Rectal smooth muscle tissue (tissue), 1 donor: ENCODE measurements around the gene NFX1.
A peak's percentile ranks its signal among the peaks of the same experiment; 100 is the strongest.
"Not testable (repeated sequence)": the region's sequence is repeated elsewhere in the genome, so short reads cannot be mapped to it uniquely, and the experiment has no call there.

Source experiments
- H3K27ac ChIP-seq: one replicate; pipeline ENCODE4 v1.7.0; 2013; ENCODE audit warnings: low read depth, low read length, inconsistent platforms
- H3K27me3 ChIP-seq: one replicate; pipeline ENCODE4 v1.7.0; 2013; ENCODE audit warnings: low read length; ENCODE audit not compliant: control insufficient read depth, insufficient read depth
- H3K36me3 ChIP-seq: one replicate; pipeline ENCODE4 v1.7.0; 2013; ENCODE audit warnings: low read length; ENCODE audit not compliant: control insufficient read depth, insufficient read depth
- H3K4me1 ChIP-seq: one replicate; pipeline ENCODE4 v1.7.0; 2013; ENCODE audit warnings: low read length; ENCODE audit not compliant: control insufficient read depth, insufficient read depth
- H3K4me3 ChIP-seq: one replicate; pipeline ENCODE4 v1.7.0; 2013; ENCODE audit warnings: low read length
- H3K9ac ChIP-seq: one replicate; pipeline ENCODE4 v1.7.0; 2013; ENCODE audit warnings: low read length

NFX1 gene

DNA sequence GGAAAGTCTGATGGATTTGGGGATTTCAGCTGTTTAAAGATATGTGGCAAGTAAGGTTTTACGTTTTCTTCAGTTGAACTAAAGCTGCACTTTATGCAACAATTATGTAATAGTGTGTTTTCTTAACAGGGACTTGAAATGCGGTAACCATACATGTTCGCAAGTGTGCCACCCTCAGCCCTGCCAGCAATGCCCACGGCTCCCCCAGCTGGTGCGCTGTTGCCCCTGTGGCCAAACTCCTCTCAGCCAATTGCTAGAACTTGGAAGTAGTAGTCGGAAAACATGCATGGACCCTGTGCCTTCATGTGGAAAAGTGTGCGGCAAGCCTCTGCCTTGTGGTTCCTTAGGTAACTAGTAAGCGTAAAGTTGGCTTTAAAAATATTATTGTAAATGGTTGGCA lies 28.5 kb downstream of the NFX1 start:
- H3K9ac ChIP-seq, result no peak overlapping the region
- peaks cover 9% of the 10 kb centered on the region for H3K4me1 ChIP-seq
- H3K4me3 ChIP-seq, result no peak overlapping the region
- peaks cover 35% of the 10 kb centered on the region for H3K36me3 ChIP-seq
- no peaks in the 10 kb centered on the region for H3K27me3 ChIP-seq
- H3K27ac ChIP-seq, result no peak overlapping the region

DNA sequence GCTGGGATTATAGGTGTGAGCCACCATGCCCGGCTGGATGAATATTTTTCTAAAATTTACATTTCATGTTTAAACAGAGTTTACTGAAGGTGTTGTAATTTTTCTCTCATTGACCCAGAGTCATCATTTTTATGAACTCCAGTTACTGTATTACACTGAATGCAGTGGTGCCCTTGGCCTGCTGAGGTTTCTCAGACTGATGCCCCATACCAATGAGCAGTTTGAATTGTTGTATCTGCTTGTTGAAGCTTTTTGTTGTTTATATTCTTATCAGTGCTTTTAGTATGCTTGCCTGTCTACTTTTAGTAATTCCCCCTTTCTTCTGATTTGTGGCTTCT lies 29.9 kb downstream of the NFX1 start:
- peaks cover 32% of the 10 kb centered on the region for H3K36me3 ChIP-seq
- H3K9ac ChIP-seq, result no peak overlapping the region
- H3K4me1 ChIP-seq, result peaks cover 9% of the 10 kb centered on the region
- no peak overlapping the region for H3K4me3 ChIP-seq
- H3K27ac ChIP-seq, result peak overlapping the region; percentile 24
- no peaks in the 10 kb centered on the region for H3K27me3 ChIP-seq

DNA sequence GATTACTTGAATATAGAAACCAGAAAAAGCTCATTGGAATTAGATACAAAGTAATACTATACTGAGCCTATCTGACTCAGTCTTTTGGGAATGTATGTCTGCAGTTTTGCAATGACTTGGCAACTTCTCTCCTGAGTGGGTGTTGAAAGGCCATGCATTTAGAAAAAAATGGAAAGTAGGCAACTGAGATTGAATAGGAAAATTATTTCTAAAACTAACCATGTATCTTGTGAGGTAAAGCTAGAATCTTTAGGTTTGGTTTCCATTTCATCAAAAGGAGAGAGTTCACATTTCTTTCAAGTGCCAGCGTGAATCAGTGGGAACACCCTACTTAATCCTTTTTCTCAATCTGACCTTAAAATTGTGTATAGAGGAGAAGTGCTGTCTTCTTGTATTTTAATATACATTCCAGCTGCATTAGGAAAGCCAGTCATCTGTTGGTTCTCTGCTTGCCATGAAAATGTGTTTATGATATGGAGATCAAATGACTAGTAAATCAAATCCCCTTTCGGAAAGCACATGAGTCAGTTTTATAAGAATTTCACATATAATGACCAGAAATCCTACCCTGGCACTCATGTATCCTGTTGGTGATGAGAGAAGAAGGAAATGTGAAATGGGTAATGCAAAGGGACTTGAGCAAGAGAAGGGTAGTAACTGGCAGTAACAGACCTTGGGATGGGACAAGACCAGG lies 30.4 kb downstream of the NFX1 start:
- no peak overlapping the region for H3K9ac ChIP-seq
- H3K4me1 ChIP-seq, result peaks cover 9% of the 10 kb centered on the region
- no peaks in the 10 kb centered on the region for H3K27me3 ChIP-seq
- peak overlapping the region; percentile 24 for H3K27ac ChIP-seq
- no peak overlapping the region for H3K4me3 ChIP-seq
- H3K36me3 ChIP-seq, result peaks cover 32% of the 10 kb centered on the region

DNA sequence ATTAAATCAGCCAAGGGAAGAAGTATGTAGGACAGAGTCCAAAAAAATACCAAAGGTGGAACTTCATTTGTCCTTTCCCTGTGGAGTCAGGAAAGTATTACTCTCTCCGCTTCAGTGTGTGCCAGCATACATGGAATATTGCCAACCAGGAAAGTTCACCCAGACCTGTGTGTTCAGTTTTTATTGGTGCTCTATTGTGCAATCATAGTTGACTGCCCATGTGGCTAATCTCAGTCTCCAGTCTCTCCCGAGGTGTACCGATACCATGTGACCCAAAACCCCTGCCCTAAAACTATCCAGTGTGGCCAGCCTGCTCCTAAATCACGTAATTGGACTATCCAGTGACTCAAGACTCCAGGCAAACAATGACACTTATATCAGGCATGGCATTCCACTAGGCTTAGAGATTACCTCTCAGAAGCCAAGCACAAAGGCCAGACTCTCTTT lies 38.8 kb downstream of the NFX1 start:
- Histone ChIP-seq H3K27me3 (no peaks in the 10 kb centered on the region), H3K9ac (no peak overlapping the region), H3K36me3 (peaks cover 8% of the 10 kb centered on the region), H3K4me1 (peaks cover 15% of the 10 kb centered on the region), H3K4me3 (no peak overlapping the region), H3K27ac (peak overlapping the region; percentile 80)

DNA sequence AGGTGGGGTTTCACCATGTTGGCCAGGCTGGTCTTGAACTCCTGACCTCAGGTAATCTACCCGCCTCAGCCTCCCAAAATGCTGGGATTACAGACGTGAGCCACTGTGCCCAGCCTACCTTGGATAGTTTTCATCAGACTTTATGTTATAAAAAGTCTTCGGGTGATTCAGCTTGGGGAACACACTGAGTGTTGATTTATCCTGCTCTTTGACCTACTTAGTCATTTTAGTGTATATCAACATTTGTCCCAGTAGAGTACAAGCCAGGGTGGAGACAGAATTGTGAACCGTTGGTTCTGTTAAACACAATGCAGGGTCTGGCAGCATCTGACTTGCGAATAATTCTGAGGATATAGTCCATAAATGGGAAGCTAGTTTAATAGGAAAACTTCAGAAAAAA lies 39.7 kb downstream of the NFX1 start:
- no peak overlapping the region for H3K4me3 ChIP-seq
- peaks cover 15% of the 10 kb centered on the region for H3K4me1 ChIP-seq
- H3K36me3 ChIP-seq, result peaks cover 9% of the 10 kb centered on the region
- H3K27ac ChIP-seq, result peak overlapping the region; percentile 43
- H3K27me3 ChIP-seq, result no peaks in the 10 kb centered on the region
- no peak overlapping the region for H3K9ac ChIP-seq

DNA sequence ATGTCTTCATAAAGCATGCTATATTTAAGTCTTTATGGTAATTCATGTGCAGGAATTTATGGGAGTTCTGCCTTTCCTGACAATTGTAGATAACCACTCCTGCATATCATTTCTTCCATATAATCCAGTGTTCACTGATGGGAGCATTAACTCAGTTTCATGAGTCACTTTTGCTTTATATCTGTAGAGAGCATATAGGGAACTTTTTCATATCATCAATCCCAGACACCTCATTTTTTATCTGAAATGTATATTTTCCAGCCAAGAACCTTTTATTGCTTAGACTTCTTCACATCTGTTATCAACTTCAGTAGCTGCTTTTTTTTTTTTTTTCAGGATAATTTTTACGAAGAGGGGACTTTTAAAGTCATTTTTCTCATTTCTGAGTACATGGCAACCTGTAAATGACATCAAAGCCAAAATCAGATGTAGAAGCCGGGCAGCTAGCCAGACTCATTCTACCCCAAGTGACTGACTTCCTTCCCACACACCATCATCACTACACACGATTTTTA lies 41.1 kb downstream of the NFX1 start:
- Histone ChIP-seq H3K4me3 (no peak overlapping the region), H3K36me3 (peaks cover 9% of the 10 kb centered on the region), H3K9ac (no peak overlapping the region), H3K27me3 (no peaks in the 10 kb centered on the region), H3K4me1 (peaks cover 15% of the 10 kb centered on the region), H3K27ac (no peak overlapping the region)

DNA sequence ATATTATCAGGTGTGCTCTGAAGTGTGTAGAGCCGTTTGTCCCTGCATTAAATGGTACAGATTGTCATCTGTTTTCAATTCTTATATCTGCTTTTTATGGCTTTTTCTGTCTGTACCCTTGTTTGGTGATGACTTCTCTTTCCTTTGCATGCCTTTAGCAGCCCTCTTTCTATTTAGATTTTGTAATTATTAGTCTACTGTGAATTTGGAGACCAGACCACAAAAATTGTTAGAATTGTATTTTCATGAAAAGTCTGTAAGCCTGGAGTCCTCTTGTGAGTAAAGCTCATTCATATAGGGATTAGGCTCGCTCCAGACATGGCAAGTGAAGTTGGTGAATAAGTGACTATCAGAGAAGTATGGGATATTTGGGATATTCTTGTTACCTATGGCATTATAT lies 41.7 kb downstream of the NFX1 start:
- H3K27ac ChIP-seq, result no peak overlapping the region
- H3K4me1 ChIP-seq, result peaks cover 15% of the 10 kb centered on the region
- H3K4me3 ChIP-seq, result no peak overlapping the region
- no peak overlapping the region for H3K9ac ChIP-seq
- H3K27me3 ChIP-seq, result no peaks in the 10 kb centered on the region
- H3K36me3 ChIP-seq, result peaks cover 9% of the 10 kb centered on the region

DNA sequence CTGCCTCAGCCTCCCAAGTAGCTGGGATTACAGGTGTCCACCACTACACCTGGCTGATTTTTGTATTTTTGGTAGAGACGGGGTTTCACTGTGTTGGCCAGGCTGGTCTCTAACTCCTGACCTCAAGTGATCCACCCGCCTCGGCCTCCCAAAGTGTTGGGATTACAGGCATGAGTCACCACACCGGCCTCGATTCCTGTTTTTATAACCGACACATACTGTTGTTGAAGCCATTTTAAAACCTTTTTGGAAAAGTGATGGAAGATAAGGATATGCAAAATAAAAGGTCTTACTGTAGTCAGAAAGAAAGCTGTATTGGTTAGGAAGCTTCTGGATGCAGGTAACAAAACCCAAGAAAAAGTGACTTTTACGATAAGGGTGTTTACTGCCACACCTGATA lies 42.6 kb downstream of the NFX1 start:
- peaks cover 14% of the 10 kb centered on the region for H3K4me1 ChIP-seq
- not testable (repeated sequence) for H3K9ac ChIP-seq, H3K27me3 ChIP-seq, H3K36me3 ChIP-seq, H3K27ac ChIP-seq, H3K4me3 ChIP-seq

DNA sequence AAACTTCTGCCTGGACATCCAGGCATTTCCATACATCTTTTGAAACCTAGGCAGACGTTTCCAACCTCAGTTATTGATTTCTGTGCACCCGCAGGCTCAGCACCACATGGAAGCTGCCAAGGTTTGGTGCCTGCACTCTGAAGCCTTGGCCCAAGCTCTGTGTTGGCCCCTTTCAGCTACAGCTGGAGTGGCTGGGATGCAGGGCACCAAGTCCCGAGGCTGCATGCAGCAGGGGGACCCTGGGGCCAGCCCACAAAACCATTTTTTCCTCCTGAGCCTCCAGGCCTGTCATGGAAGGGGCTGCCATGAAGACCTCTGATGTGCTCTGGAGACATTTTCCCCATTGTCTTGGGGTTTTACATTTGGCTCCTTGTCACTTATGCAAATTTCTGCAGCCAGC lies 49.9 kb downstream of the NFX1 start:
- Histone ChIP-seq H3K4me3 (no peak overlapping the region), H3K9ac (no peak overlapping the region), H3K27ac (no peak overlapping the region), H3K36me3 (peaks cover 21% of the 10 kb centered on the region), H3K4me1 (no peaks in the 10 kb centered on the region), H3K27me3 (no peaks in the 10 kb centered on the region)

DNA sequence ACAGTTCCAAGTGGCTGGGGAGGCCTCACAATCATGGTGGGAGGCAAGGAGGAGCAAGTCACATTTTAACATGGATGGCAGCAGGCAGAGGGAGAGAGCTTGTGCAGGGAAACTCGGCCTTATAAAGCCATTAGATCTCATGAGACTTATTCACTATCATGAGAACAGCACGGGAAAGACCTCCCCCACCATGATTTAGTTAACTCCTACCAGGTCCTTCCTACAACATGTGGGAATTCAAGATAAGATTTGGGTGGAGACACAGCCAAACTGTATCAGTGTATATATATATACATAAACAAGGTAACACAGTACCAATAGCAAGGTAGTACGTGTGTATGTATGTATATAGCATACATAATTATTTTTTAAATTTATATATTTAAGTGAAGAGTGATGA lies 50.9 kb downstream of the NFX1 start:
- peaks cover under 1% of the 10 kb centered on the region for H3K4me1 ChIP-seq
- H3K36me3 ChIP-seq, result peaks cover 27% of the 10 kb centered on the region
- no peak overlapping the region for H3K27ac ChIP-seq
- no peaks in the 10 kb centered on the region for H3K27me3 ChIP-seq
- no peak overlapping the region for H3K9ac ChIP-seq
- no peak overlapping the region for H3K4me3 ChIP-seq

DNA sequence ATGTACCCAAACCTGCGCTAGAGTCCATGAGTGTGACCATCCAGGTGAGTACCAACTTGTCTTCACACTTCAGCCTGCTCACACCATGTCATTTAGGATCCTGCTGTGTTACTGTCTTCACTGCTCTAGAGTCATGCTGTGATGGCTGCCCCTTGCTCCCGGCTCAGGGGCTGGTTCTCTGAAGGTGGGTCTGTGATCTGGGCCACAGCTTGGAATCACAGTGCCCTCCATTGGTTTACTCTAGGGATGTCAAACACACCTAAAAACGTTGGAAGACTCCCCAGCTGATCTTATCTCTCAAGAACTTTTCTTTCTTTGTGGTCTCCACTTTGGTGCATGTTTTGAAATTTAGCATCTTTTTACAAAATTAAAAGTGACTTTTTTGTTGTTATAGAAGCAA lies 53.8 kb downstream of the NFX1 start:
- H3K4me3 ChIP-seq, result no peak overlapping the region
- no peak overlapping the region for H3K9ac ChIP-seq
- H3K27me3 ChIP-seq, result no peaks in the 10 kb centered on the region
- H3K27ac ChIP-seq, result no peak overlapping the region
- peaks cover 11% of the 10 kb centered on the region for H3K4me1 ChIP-seq
- H3K36me3 ChIP-seq, result peaks cover 35% of the 10 kb centered on the region

DNA sequence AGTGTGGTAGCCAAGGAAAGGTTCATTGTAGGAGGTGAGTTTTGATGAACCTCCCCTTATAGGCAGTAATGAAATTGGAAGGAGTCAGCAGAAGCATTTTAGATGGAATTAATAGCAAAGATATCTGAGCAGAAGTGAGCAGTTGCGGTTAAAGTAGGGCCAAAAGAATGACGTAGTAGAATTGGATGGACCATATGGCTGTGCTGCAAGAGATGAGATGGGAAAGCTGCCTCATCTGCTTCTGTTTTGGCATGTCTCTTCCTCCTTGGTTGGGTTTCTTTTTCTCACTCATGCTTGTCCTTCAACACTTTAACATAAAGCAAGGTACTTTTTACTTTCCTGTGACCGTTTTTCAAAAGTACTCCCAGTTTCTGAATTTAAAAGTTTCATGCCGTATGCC lies 56.2 kb downstream of the NFX1 start:
- Histone ChIP-seq H3K4me3 (no peak overlapping the region), H3K4me1 (peaks cover 24% of the 10 kb centered on the region), H3K36me3 (peaks cover 26% of the 10 kb centered on the region), H3K9ac (no peak overlapping the region), H3K27me3 (no peaks in the 10 kb centered on the region), H3K27ac (peak overlapping the region; percentile 85)

DNA sequence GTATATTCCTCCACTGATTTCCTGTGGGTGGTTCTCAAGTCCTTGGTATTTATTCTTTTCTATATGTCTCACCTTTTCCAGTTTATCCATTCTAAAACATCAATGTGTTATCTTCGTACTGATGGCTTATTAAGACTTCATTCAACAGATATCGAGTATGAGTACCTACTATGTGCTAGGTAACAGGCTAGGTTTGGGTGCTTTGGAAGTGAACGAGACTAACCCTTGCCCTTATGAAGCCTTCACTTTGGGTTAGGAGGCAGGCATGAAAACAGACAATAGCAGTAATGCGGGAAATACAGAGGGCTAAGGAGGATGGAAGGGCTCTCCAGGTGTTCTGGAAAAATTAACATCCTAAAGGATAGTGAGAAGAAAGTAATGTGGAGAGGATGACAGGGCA lies 58.7 kb downstream of the NFX1 start:
- H3K27ac ChIP-seq, result peak overlapping the region; percentile 74
- no peak overlapping the region for H3K4me3 ChIP-seq
- H3K4me1 ChIP-seq, result peaks cover 24% of the 10 kb centered on the region
- H3K36me3 ChIP-seq, result peaks cover 24% of the 10 kb centered on the region
- no peak overlapping the region for H3K9ac ChIP-seq
- H3K27me3 ChIP-seq, result no peaks in the 10 kb centered on the region
